Osteoblast (primary cell): ENCODE data around the gene FUCA1. TPM values are rescaled to one million over a fixed set of nuclear protein-coding genes. Genes with fewer than 3 reads are reported as not detected.
A peak's percentile ranks its signal among the peaks of the same experiment; 100 is the strongest.
"Not testable (repeated sequence)": the region's sequence is repeated elsewhere in the genome, so short reads cannot be mapped to it uniquely, and the experiment has no call there.

ENCODE experiments used
- DNase-seq: peaks from one replicate; pipeline ENCODE4 v3.0.0; 2011; ENCODE audit warnings: low spot score, mixed read lengths; ENCODE audit not compliant: insufficient read length; ENCODE audit errors: missing footprints
- H2AFZ ChIP-seq: 2 replicates; pipeline ENCODE4 v1.6.0; 2011; ENCODE audit warnings: mild to moderate bottlenecking, low read length
- H3K27ac ChIP-seq: 2 replicates; pipeline ENCODE4 v1.5.1; 2011; ENCODE audit warnings: mild to moderate bottlenecking, low read depth, low read length, moderate library complexity
- H3K27me3 ChIP-seq: 2 replicates; pipeline ENCODE4 v1.6.0; 2012; ENCODE audit warnings: mild to moderate bottlenecking, control low read depth, inconsistent platforms, low read length, moderate library complexity; ENCODE audit not compliant: insufficient read depth
- H3K36me3 ChIP-seq: 2 replicates; pipeline ENCODE4 v1.5.1; 2011; ENCODE audit warnings: mild to moderate bottlenecking, low read length, control low read depth, moderate library complexity; ENCODE audit not compliant: insufficient read depth
- H3K4me1 ChIP-seq: 2 replicates; pipeline ENCODE4 v1.5.1; 2011; ENCODE audit warnings: mild to moderate bottlenecking, low read length, control low read depth, moderate library complexity; ENCODE audit not compliant: insufficient read depth
- H3K4me2 ChIP-seq: 2 replicates; pipeline ENCODE4 v1.6.0; 2011; ENCODE audit warnings: mild to moderate bottlenecking, low read length; ENCODE audit not compliant: insufficient read depth
- H3K4me3 ChIP-seq: fragments of 200-600 bp; sonication (generic); 3 replicates; pipeline ENCODE4 v1.5.1; 2012; ENCODE audit warnings: mild to moderate bottlenecking, low read length, inconsistent platforms; ENCODE audit not compliant: insufficient read depth
- H3K79me2 ChIP-seq: 2 replicates; pipeline ENCODE4 v1.6.0; 2012; ENCODE audit warnings: mild to moderate bottlenecking, low read length, control low read depth, inconsistent platforms; ENCODE audit not compliant: insufficient read depth
- H3K9me3 ChIP-seq: 2 replicates; pipeline ENCODE4 v1.5.1; 2011; ENCODE audit warnings: low read depth, low read length, control low read depth
- H4K20me1 ChIP-seq: 2 replicates; pipeline ENCODE4 v1.6.0; 2012; ENCODE audit warnings: mild to moderate bottlenecking, low read length, control low read depth; ENCODE audit not compliant: insufficient read depth
- CTCF ChIP-seq: IDR thresholded peaks from 2 replicates; pipeline ENCODE4 v1.5.1; 2011; ENCODE audit warnings: mild to moderate bottlenecking, low read depth, low read length, moderate library complexity; ENCODE audit errors: extremely low read depth
- total RNA-seq: library from RNA; depleted of rRNA; stranded (reverse); fragments of >200 nt; gene quantifications from 2 replicates; pipeline ENCODE4 v1.2.3, GENCODE V29; 2012

Gene FUCA1
- total RNA-seq, 1 donor, result 34.7 TPM

GRCh38 chr1:23864801-23865542, 3.1 kb downstream of the FUCA1 start:
- H3K4me2 ChIP-seq, result no peak overlapping the region
- H3K27me3 ChIP-seq, result peaks cover 4% of the 10 kb centered on the region
- no peak overlapping the region for H3K4me3 ChIP-seq
- TF ChIP-seq CTCF, result no peak
- no peak overlapping the region for H2AFZ ChIP-seq
- DNase-seq, result no peak
- H4K20me1 ChIP-seq, result no peaks in the 10 kb centered on the region
- H3K36me3 ChIP-seq, result peaks cover 8% of the 10 kb centered on the region
- peak overlapping the region; percentile 7 for H3K27ac ChIP-seq
- H3K79me2 ChIP-seq, result peaks cover 7% of the 10 kb centered on the region
- no peaks in the 10 kb centered on the region for H3K9me3 ChIP-seq
- H3K4me1 ChIP-seq, result peaks cover 13% of the 10 kb centered on the region

GRCh38 chr1:23862640-23863039, 5.5 kb downstream of the FUCA1 start:
- Histone ChIP-seq H3K27ac (no peak overlapping the region), H3K4me2 (no peak overlapping the region), H3K4me1 (peaks cover 6% of the 10 kb centered on the region), H4K20me1 (no peaks in the 10 kb centered on the region), H3K79me2 (peaks cover 7% of the 10 kb centered on the region), H3K9me3 (no peaks in the 10 kb centered on the region), H3K36me3 (peaks cover 8% of the 10 kb centered on the region), H3K4me3 (no peak overlapping the region), H3K27me3 (no peaks in the 10 kb centered on the region), H2AFZ (no peak overlapping the region)
- TF ChIP-seq CTCF, result no peak
- DNase-seq, result no peak

DNA sequence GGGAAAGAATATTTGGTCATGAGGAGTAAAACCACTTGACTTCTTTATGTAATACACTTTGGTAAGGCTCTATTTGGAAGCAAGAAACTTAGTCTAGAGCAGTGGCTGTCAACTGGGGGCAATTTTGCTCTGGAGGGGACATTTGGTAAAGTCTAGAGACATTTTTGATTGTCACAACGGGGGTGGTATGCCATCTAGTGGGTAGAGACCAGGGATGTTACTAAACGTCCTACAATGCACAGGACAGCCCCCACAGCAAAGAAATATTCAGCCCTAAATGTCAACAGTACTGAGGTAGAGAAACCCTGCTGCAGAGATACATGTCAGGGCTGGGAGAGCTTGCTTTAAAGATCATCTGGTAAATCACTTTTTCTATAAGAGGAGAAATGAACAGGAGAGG, 13.5 kb downstream of the FUCA1 start:
- Histone ChIP-seq H2AFZ (no peak overlapping the region), H4K20me1 (no peaks in the 10 kb centered on the region), H3K4me3 (no peak overlapping the region), H3K27me3 (no peaks in the 10 kb centered on the region), H3K79me2 (no peaks in the 10 kb centered on the region), H3K4me1 (no peaks in the 10 kb centered on the region), H3K36me3 (no peaks in the 10 kb centered on the region), H3K9me3 (no peaks in the 10 kb centered on the region), H3K4me2 (no peak overlapping the region), H3K27ac (no peak overlapping the region)
- peak; percentile 26 for TF ChIP-seq CTCF
- DNase-seq, result no peak

GRCh38 chr1:23853124-23853523, 15.0 kb downstream of the FUCA1 start:
- H3K9me3 ChIP-seq, DNase-seq, H3K27ac ChIP-seq, H3K79me2 ChIP-seq, H3K4me1 ChIP-seq, H3K27me3 ChIP-seq, H3K4me3 ChIP-seq, H2AFZ ChIP-seq, H4K20me1 ChIP-seq, H3K36me3 ChIP-seq, H3K4me2 ChIP-seq: not testable (repeated sequence)

DNA sequence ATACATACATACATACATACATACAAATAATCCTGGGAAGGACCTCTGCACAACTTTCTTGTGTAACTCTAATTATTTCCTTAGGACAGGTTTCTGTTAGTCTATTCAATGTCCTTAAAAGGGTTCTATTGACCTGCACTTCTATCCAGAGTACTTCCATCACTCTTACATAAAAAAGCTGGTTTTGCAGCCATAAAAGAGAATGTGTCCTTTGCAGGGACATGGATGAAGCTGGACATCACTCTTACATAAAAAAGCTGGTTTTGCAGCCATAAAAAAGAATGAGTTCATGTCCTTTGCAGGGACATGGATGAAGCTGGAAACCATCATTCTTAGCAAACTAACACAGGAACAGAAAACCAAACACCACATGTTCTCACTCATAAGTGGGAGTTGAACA, 16.7 kb downstream of the FUCA1 start:
- H3K79me2 ChIP-seq, H4K20me1 ChIP-seq, H2AFZ ChIP-seq, H3K4me3 ChIP-seq, H3K36me3 ChIP-seq, DNase-seq, H3K4me2 ChIP-seq, H3K27me3 ChIP-seq, H3K4me1 ChIP-seq, H3K9me3 ChIP-seq, H3K27ac ChIP-seq: not testable (repeated sequence)
